Neutrophil (primary cell): ENCODE results near the gene OBP2A.
"Not testable (repeated sequence)": the region's sequence is repeated elsewhere in the genome, so short reads cannot be mapped to it uniquely, and the experiment has no call there.

ENCODE experiments used
- H3K27ac ChIP-seq: fragments of 200-600 bp; sonication (generic); 2 replicates; pipeline ENCODE4 v1.5.1; 2016; ENCODE audit warnings: mild to moderate bottlenecking, moderate library complexity
- H3K27me3 ChIP-seq: fragments of 200-600 bp; sonication (generic); 2 replicates; pipeline ENCODE4 v1.6.0; 2016; ENCODE audit warnings: mild to moderate bottlenecking
- H3K36me3 ChIP-seq: fragments of 200-600 bp; sonication (generic); 2 replicates; pipeline ENCODE4 v1.5.1; 2017
- H3K4me1 ChIP-seq, 2 experiments: fragments of 200-600 bp in 1 of 2; sonication (generic) in 1 of 2; 1 replicate in 1 of 2; 2 replicates in 1 of 2; pipeline versions ENCODE4 v1.5.1 to v1.6.1; 2013 to 2016; ENCODE audit warnings: low read depth in 1 of 2, low read length in 1 of 2, mild to moderate bottlenecking in 1 of 2, moderate library complexity in 1 of 2; ENCODE audit not compliant: control insufficient read depth in 1 of 2, insufficient read depth in 1 of 2
- H3K4me3 ChIP-seq, 2 experiments: fragments of 200-600 bp in 1 of 2; sonication (generic) in 1 of 2; 1 replicate in 1 of 2; 2 replicates in 1 of 2; pipeline ENCODE4 v1.5.1; 2013 to 2016; ENCODE audit warnings: low read depth in 1 of 2, low read length in 1 of 2, mild to moderate bottlenecking in 1 of 2, moderate library complexity in 1 of 2
- H3K9me3 ChIP-seq: fragments of 200-600 bp; sonication (generic); 2 replicates; pipeline ENCODE4 v1.5.1; 2016
- TF ChIP-seq, protein P1 (sequence below): fragments of 200-600 bp; sonication (generic); IDR thresholded peaks from 2 replicates; pipeline ENCODE4 v1.5.1; 2016; ENCODE audit warnings: antibody characterized with exemption

OBP2A gene, protein sequence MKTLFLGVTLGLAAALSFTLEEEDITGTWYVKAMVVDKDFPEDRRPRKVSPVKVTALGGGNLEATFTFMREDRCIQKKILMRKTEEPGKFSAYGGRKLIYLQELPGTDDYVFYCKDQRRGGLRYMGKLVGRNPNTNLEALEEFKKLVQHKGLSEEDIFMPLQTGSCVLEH

DNA sequence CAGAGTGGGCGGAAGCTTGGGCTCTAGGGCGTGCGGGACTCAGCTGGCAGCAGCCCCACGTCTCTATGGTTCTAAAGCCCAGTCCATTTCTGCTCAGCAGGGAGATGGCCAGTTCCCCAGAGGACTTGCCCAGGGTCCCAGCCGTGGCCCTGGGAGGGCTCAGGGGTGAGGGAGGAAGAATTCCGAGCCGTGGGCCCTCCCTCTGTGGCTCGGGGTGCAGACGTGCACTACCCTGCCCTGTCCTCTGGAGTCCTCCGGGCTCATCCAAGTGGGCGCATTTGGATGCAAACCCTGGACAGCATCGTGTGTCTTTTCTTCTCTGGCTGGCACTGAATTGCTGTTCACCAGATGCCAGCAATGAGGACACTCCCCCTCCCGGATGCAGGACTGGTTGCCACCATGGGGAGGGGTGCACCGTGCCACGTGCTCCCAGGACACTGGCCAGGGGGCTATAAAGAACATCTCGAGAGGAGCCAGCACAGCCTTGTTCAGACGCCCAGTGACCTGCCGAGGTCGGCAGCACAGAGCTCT is at the start of gene OBP2A:
Gene OBP2A (plus strand): TSS at position 481 of the 531 bp plus-strand sequence. CDS start 55 bp downstream, outside the sequence.
- not testable (repeated sequence) for H3K9me3 ChIP-seq

DNA sequence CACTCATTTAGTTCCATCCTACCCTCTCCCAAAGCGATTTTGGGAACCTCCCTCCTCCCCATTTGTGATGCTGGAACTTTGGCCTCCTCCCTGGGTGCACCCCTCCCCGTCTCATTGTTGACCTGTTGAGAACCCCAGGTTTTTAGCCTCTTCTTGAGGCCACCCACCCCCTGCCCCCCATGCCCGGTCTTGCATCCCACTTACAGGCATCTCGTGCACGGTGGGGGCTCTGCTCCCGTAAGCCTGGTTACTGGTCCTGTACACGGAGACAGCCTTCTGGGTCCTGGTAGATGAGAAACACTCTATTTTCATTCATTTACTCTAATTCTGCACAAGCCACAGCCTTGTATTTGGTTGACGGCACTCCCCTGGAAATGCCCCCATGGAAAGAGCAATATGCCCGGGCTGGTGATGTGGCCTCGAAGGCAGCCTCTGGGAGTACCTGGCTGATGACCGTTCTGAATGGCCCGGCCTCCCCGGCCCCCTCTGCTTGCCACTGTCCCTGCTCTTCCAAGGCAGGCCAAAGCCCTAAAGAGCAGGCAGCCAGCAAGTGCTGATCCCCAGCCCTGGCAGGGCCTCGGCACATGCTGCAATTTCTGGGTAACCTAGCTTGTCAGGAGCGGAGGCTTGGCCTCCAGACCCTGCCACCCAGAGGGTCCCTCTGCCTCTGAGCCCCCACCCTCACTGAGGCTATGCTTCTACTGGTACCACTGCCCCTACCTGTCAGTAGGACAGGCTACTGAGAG is 47.4 kb upstream of the OBP2A start:
- H3K9me3 ChIP-seq, result no peaks in the 10 kb centered on the region
- H3K27me3 ChIP-seq, result peaks cover 15% of the 10 kb centered on the region
- H3K4me3 ChIP-seq, result peak overlapping the region in 1 of 2 experiments; percentile 75
- peaks cover 19 to 22% of the 10 kb centered on the region in 2 experiments for H3K4me1 ChIP-seq
- TF ChIP-seq, protein P1, sequence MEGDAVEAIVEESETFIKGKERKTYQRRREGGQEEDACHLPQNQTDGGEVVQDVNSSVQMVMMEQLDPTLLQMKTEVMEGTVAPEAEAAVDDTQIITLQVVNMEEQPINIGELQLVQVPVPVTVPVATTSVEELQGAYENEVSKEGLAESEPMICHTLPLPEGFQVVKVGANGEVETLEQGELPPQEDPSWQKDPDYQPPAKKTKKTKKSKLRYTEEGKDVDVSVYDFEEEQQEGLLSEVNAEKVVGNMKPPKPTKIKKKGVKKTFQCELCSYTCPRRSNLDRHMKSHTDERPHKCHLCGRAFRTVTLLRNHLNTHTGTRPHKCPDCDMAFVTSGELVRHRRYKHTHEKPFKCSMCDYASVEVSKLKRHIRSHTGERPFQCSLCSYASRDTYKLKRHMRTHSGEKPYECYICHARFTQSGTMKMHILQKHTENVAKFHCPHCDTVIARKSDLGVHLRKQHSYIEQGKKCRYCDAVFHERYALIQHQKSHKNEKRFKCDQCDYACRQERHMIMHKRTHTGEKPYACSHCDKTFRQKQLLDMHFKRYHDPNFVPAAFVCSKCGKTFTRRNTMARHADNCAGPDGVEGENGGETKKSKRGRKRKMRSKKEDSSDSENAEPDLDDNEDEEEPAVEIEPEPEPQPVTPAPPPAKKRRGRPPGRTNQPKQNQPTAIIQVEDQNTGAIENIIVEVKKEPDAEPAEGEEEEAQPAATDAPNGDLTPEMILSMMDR, result no peak
- no peak overlapping the region for H3K27ac ChIP-seq
- H3K36me3 ChIP-seq, result peaks cover 7% of the 10 kb centered on the region

More for the DNA sequence above, at the start of gene OBP2A:
- H3K36me3 ChIP-seq, H3K27ac ChIP-seq, H3K4me1 ChIP-seq, H3K4me3 ChIP-seq, H3K27me3 ChIP-seq: not testable (repeated sequence)

DNA sequence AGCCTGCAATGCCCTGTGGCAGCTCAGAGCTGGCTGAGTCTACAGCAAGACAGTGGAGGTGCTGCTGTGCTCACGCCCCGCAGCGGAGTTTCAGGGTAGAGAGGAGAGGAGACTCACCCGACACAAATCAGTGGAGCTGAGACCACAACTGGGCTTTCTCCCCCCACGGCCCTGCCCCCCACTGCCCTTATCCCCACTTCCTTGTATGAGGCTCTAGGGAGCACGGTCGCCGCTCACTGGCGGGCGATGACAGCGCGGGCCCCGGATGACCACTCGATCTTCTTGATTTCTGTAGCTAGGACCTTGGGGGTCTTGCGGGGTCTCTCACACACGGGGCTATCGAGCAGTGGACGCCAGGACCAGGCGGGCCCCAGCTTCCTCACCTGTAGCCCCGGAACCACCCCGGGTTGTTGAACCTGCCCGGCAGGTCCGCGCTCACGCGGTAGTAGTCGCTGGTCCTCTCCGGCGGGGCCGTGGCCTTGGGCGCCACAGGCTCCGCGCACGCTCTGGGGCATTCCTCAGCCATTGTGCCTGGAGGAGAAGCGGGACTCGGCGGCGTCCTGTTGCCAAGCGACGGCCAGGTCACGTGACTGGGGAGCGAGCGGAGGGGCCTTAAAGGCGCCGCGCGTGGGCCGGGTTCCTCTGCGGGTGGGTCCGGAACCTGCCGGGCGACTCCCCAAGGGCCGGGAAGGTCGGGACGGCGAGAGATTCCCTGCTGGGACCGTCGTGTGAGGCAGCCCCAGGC is 46.4 kb upstream of the OBP2A start:
- H3K36me3 ChIP-seq, result peaks cover 14% of the 10 kb centered on the region
- peaks cover 19 to 22% of the 10 kb centered on the region in 2 experiments for H3K4me1 ChIP-seq
- TF ChIP-seq, protein P1, result no peak
- no peaks in the 10 kb centered on the region for H3K9me3 ChIP-seq
- peaks cover 15% of the 10 kb centered on the region for H3K27me3 ChIP-seq
- H3K27ac ChIP-seq, result no peak overlapping the region
- H3K4me3 ChIP-seq, result peak overlapping the region; percentile 60 to 75

DNA sequence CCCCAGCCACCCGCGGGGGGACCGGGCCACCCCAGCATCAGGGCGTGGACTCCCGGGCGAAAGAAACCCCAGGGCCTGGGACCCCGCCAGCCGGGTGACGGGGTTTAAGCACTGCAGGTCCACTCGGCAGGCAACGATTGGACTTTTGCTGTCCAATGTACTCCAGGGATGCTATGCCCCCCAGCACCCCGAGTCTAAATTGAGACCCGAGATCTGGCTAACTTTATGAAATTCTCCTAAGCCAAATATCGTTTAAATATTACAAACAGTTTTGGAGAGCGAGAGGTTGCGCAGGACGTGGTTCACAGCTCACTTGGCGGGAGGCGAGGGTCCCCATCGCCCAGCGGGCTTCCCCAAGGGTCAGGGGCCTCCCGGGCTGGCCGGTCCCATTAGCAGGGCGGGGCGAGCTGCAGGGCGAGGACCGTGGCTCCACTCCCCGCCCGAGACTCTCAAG is 45.8 kb upstream of the OBP2A start:
- H3K4me1 ChIP-seq, result peaks cover 19 to 22% of the 10 kb centered on the region in 2 experiments
- TF ChIP-seq, protein P1, result no peak
- H3K9me3 ChIP-seq, result no peaks in the 10 kb centered on the region
- H3K27me3 ChIP-seq, result peaks cover 15% of the 10 kb centered on the region
- H3K27ac ChIP-seq, result no peak overlapping the region
- peak overlapping the region; percentile 60 to 75 for H3K4me3 ChIP-seq
- H3K36me3 ChIP-seq, result peaks cover 14% of the 10 kb centered on the region

DNA sequence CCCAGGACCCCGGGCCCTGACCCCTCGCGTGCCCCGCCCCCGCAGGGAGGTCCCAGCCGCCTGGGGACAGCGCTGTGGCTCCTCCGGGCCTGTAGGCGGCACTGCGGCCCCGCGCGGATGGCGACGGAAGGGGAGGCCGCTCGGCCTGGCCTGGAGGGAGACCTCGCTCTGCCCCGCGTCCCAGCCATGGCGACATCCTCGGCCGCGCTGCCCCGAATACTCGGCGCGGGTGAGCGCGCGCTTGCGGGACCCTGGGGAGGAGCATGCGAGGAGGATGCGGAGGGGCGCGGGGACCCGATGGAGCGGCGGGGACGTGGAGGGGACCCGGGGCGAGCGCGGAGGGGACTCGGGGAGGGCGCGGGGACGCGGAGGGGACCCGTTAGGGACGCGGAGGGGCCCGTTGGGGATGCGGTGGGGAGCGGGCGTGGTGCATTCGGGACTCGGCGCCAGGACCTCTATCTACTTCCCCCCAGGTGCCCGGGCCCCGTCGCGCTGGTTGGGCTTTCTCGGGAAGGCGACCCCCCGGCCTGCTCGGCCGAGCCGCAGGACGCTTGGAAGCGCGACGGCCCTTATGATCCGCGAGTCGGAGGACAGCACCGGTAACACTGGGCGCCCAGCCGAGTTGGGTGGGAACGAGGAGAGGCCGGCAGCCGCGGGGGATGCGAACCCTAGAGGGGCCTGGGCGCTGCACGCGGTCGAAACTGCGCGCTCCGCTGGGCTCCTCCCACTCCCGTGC is 45.2 kb upstream of the OBP2A start, which contains the start of gene MRPS2:
Gene MRPS2 (plus strand): TSS at position 158 of the 736 bp plus-strand sequence. CDS start 29 bp downstream, at position 187.
- Histone ChIP-seq H3K4me1 (peaks cover 19 to 22% of the 10 kb centered on the region in 2 experiments), H3K36me3 (peaks cover 14% of the 10 kb centered on the region), H3K4me3 (peak within 1 kb of the TSS; percentile 60 to 75), H3K27ac (no peak within 1 kb of the TSS), H3K27me3 (peaks cover 15% of the 10 kb centered on the region), H3K9me3 (no peaks in the 10 kb centered on the region)
- TF ChIP-seq, protein P1, result peak; percentile 57
